ENCODE measurements around the gene FBXL13.
"Not testable (repeated sequence)": the region's sequence is repeated elsewhere in the genome, so short reads cannot be mapped to it uniquely, and the experiment has no call there.

The FBXL13 gene

GRCh38 chr7:103063895-103064294 is 10.7 kb downstream of the FBXL13 start:
- Histone ChIP-seq H3K4me3 (ENCODE audit: low read depth, low read length) (no peak overlapping the region), H3K27me3 (ENCODE audit: control insufficient read depth, insufficient read depth, low read length) (no peaks in the 10 kb centered on the region), H3K36me3 (ENCODE audit: control insufficient read depth, insufficient read depth, low read length) (no peaks in the 10 kb centered on the region), H3K9ac (ENCODE audit: low read depth, low read length) (no peak overlapping the region), H3K4me1 (ENCODE audit: control insufficient read depth, insufficient read depth, low read length) (peaks cover 8% of the 10 kb centered on the region), H3K27ac (ENCODE audit: low read depth, low read length) (no peak overlapping the region), H3K9me3 (ENCODE audit: control insufficient read depth, insufficient read depth, low read length) (peaks cover 3% of the 10 kb centered on the region; the same call in 1 of the 2 replicates)

- H3K27ac ChIP-seq (ENCODE audit: low read depth, low read length) = no peak overlapping the region
- no peak overlapping the region for H3K4me3 ChIP-seq (ENCODE audit: low read depth, low read length)
- no peaks in the 10 kb centered on the region for H3K9me3 ChIP-seq (ENCODE audit: control insufficient read depth, insufficient read depth, low read length)
- no peak overlapping the region for H3K9ac ChIP-seq (ENCODE audit: low read depth, low read length)
- peaks cover 8% of the 10 kb centered on the region for H3K4me1 ChIP-seq (ENCODE audit: control insufficient read depth, insufficient read depth, low read length)
- no peaks in the 10 kb centered on the region for H3K27me3 ChIP-seq (ENCODE audit: control insufficient read depth, insufficient read depth, low read length)
- H3K36me3 ChIP-seq (ENCODE audit: control insufficient read depth, insufficient read depth, low read length) = no peaks in the 10 kb centered on the region
Measured at GRCh38 chr7:103059471-103059870, 15.1 kb downstream of the FBXL13 start.

DNA sequence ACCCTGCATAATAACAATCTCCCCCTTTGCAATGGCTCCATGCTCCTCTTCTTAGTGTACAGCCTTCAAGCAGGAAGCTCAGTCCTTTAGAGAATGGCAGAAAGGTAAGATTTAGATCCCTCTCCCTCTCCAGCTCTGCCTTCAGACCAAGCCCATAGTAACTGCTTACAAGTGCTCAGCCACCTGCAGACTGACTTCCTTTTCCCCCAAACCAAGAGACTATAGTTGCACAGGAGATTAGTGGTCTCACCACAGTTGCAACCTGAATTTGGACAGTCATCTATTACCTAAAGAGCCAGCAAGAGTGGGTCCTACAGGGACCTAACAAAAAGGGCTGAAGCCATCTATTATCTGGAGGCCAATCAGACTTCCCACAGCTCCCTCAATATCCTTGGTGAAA is 16.5 kb downstream of the FBXL13 start:
- peaks cover 5% of the 10 kb centered on the region for H3K36me3 ChIP-seq (ENCODE audit: control insufficient read depth, insufficient read depth, low read length)
- no peak overlapping the region for H3K27ac ChIP-seq (ENCODE audit: low read depth, low read length)

GRCh38 chr7:103056006-103056405 is 18.6 kb downstream of the FBXL13 start:
- not testable (repeated sequence) for H3K27ac ChIP-seq (ENCODE audit: low read depth, low read length); H3K4me1 ChIP-seq (ENCODE audit: control insufficient read depth, insufficient read depth, low read length); H3K27me3 ChIP-seq (ENCODE audit: control insufficient read depth, insufficient read depth, low read length); H3K36me3 ChIP-seq (ENCODE audit: control insufficient read depth, insufficient read depth, low read length); H3K9ac ChIP-seq (ENCODE audit: low read depth, low read length); H3K4me3 ChIP-seq (ENCODE audit: low read depth, low read length)
- peaks cover 17% of the 10 kb centered on the region; the same call in 1 of the 2 replicates for H3K9me3 ChIP-seq (ENCODE audit: control insufficient read depth, insufficient read depth, low read length)

More for the DNA sequence above, 16.5 kb downstream of the FBXL13 start:
- Histone ChIP-seq H3K27me3 (ENCODE audit: control insufficient read depth, insufficient read depth, low read length) (no peaks in the 10 kb centered on the region), H3K9me3 (ENCODE audit: control insufficient read depth, insufficient read depth, low read length) (0 out of 2 replicates have a peak, but pooled peaks cover 7% of the 10 kb centered on the region), H3K9ac (ENCODE audit: low read depth, low read length) (no peak overlapping the region), H3K4me1 (ENCODE audit: control insufficient read depth, insufficient read depth, low read length) (peaks cover 8% of the 10 kb centered on the region), H3K4me3 (ENCODE audit: low read depth, low read length) (no peak overlapping the region)

DNA sequence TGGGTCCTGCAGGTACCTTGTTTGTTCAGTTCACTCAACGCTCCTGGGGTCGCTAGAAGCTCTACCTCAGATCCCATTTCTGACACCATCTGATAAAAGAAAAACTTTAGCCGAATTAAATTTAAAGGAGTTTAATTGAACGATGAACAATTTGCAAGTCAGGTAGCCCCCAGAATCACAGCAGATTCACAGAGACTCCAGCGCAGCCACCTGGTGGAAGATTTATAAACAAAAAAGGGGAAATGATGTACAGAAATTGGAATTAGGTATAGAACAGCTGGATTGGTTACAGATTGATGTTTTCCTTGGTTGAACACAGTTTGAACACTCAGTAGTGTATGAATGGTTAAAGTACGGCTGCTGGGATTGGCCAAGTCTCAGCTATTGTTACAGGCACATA is 23.1 kb downstream of the FBXL13 start:
- Histone ChIP-seq H3K9ac (ENCODE audit: low read depth, low read length) (no peak overlapping the region), H3K27ac (ENCODE audit: low read depth, low read length) (no peak overlapping the region), H3K4me1 (ENCODE audit: control insufficient read depth, insufficient read depth, low read length) (no peaks in the 10 kb centered on the region), H3K4me3 (ENCODE audit: low read depth, low read length) (no peak overlapping the region), H3K27me3 (ENCODE audit: control insufficient read depth, insufficient read depth, low read length) (no peaks in the 10 kb centered on the region), H3K9me3 (ENCODE audit: control insufficient read depth, insufficient read depth, low read length) (peaks cover 56% of the 10 kb centered on the region), H3K36me3 (ENCODE audit: control insufficient read depth, insufficient read depth, low read length) (peaks cover 5% of the 10 kb centered on the region)

- H3K9ac ChIP-seq (ENCODE audit: low read depth, low read length) = no peak overlapping the region
- no peaks in the 10 kb centered on the region for H3K4me1 ChIP-seq (ENCODE audit: control insufficient read depth, insufficient read depth, low read length)
- H3K27ac ChIP-seq (ENCODE audit: low read depth, low read length) = no peak overlapping the region
- peaks cover 55% of the 10 kb centered on the region for H3K9me3 ChIP-seq (ENCODE audit: control insufficient read depth, insufficient read depth, low read length)
- no peak overlapping the region; the same call in 1 of the 2 replicates for H3K4me3 ChIP-seq (ENCODE audit: low read depth, low read length)
- H3K36me3 ChIP-seq (ENCODE audit: control insufficient read depth, insufficient read depth, low read length) = peaks cover 6% of the 10 kb centered on the region
- no peaks in the 10 kb centered on the region for H3K27me3 ChIP-seq (ENCODE audit: control insufficient read depth, insufficient read depth, low read length)
Measured at GRCh38 chr7:103048833-103049232, 25.8 kb downstream of the FBXL13 start.

DNA sequence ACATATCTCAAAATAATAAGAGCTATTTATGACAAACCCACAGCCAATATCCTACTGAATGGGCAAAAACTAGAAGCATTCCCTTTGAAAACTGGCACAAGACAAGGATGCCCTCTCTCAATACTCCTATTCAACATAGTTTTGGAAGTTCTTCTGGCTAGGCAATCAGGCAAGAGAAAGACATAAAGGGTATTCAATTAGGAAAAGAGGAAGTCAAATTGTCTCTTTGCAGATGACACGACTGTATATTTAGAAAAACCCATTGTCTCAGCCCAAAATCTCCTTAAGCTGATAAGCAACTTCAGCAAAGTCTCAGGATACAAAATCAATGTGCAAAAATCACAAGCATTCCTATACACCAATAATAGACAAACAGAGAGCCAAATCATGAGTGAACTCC is 32.8 kb downstream of the FBXL13 start:
- H3K27ac ChIP-seq (ENCODE audit: low read depth, low read length); H3K4me1 ChIP-seq (ENCODE audit: control insufficient read depth, insufficient read depth, low read length); H3K36me3 ChIP-seq (ENCODE audit: control insufficient read depth, insufficient read depth, low read length); H3K9me3 ChIP-seq (ENCODE audit: control insufficient read depth, insufficient read depth, low read length); H3K27me3 ChIP-seq (ENCODE audit: control insufficient read depth, insufficient read depth, low read length); H3K9ac ChIP-seq (ENCODE audit: low read depth, low read length); H3K4me3 ChIP-seq (ENCODE audit: low read depth, low read length): not testable (repeated sequence)

DNA sequence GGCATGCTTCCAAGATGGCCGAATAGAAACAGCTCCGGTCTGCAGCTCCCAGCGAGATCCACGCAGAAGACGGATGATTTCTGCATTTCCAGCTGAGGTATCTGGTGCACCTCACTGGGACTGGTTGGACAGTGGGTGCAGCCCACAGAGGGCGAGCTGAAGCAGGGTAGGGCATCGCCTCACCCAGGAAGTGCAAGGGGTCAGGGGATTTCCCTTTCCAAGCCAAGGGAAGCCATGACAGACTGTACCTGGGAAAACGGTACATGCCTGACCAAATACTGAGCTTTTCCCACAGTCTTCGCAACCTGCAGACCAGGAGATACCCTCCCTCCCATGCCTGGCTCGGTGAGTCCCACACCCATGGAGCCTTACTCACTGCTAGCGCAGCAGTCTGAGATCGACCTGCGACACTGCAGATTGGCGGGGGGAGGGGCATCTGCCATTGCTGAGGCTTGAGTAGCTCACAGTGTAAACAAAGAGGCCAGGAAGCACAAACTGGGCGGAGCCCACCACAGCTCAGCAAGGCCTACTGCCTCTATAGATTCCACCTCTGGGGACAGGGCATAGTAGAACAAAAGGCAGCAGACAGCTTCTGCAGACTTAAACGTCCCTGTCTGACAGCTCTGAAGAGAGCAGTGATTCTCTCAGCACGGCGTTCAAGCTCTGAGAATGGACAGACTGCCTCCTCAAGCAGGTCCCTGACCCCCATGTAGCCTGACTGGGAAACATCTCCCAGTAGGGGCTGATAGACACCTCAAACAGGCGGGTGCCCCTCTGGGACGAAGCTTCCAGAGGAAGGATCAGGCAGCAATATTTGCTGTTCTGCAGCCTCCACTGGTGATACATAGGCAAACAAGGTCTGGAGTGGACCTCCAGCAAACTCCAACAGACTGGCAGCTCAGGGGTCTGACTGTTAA is 36.5 kb downstream of the FBXL13 start:
- H3K9me3 ChIP-seq (ENCODE audit: control insufficient read depth, insufficient read depth, low read length); H3K4me1 ChIP-seq (ENCODE audit: control insufficient read depth, insufficient read depth, low read length); H3K4me3 ChIP-seq (ENCODE audit: low read depth, low read length); H3K9ac ChIP-seq (ENCODE audit: low read depth, low read length); H3K36me3 ChIP-seq (ENCODE audit: control insufficient read depth, insufficient read depth, low read length); H3K27me3 ChIP-seq (ENCODE audit: control insufficient read depth, insufficient read depth, low read length); H3K27ac ChIP-seq (ENCODE audit: low read depth, low read length): not testable (repeated sequence)

- H3K9ac ChIP-seq (ENCODE audit: low read depth, low read length) = no peak overlapping the region
- H3K27ac ChIP-seq (ENCODE audit: low read depth, low read length) = no peak overlapping the region
Measured at GRCh38 chr7:103037476-103037822, 37.1 kb downstream of the FBXL13 start.

GRCh38 chr7:103034318-103034717 is 40.3 kb downstream of the FBXL13 start:
- H3K9me3 ChIP-seq (ENCODE audit: control insufficient read depth, insufficient read depth, low read length); H3K9ac ChIP-seq (ENCODE audit: low read depth, low read length); H3K27me3 ChIP-seq (ENCODE audit: control insufficient read depth, insufficient read depth, low read length); H3K36me3 ChIP-seq (ENCODE audit: control insufficient read depth, insufficient read depth, low read length); H3K4me3 ChIP-seq (ENCODE audit: low read depth, low read length); H3K27ac ChIP-seq (ENCODE audit: low read depth, low read length); H3K4me1 ChIP-seq (ENCODE audit: control insufficient read depth, insufficient read depth, low read length): not testable (repeated sequence)

More at GRCh38 chr7:103037476-103037822, 37.1 kb downstream of the FBXL13 start:
- Histone ChIP-seq H3K4me3 (ENCODE audit: low read depth, low read length) (no peak overlapping the region), H3K36me3 (ENCODE audit: control insufficient read depth, insufficient read depth, low read length) (no peaks in the 10 kb centered on the region), H3K27me3 (ENCODE audit: control insufficient read depth, insufficient read depth, low read length) (no peaks in the 10 kb centered on the region), H3K9me3 (ENCODE audit: control insufficient read depth, insufficient read depth, low read length) (no peaks in the 10 kb centered on the region), H3K4me1 (ENCODE audit: control insufficient read depth, insufficient read depth, low read length) (no peaks in the 10 kb centered on the region; the same call in 1 of the 2 replicates)

- no peaks in the 10 kb centered on the region for H3K9me3 ChIP-seq (ENCODE audit: control insufficient read depth, insufficient read depth, low read length)
- H3K4me3 ChIP-seq (ENCODE audit: low read depth, low read length) = no peak overlapping the region
- H3K27ac ChIP-seq (ENCODE audit: low read depth, low read length) = no peak overlapping the region
- no peaks in the 10 kb centered on the region for H3K4me1 ChIP-seq (ENCODE audit: control insufficient read depth, insufficient read depth, low read length)
- H3K27me3 ChIP-seq (ENCODE audit: control insufficient read depth, insufficient read depth, low read length) = no peaks in the 10 kb centered on the region
- H3K36me3 ChIP-seq (ENCODE audit: control insufficient read depth, insufficient read depth, low read length) = no peaks in the 10 kb centered on the region
- no peak overlapping the region for H3K9ac ChIP-seq (ENCODE audit: low read depth, low read length)
Measured at GRCh38 chr7:103031781-103032180, 42.8 kb downstream of the FBXL13 start.
